Endothelial cell of umbilical vein (primary cell): ENCODE measurements around the gene SERPINF2.

Experiments
- EZH2 ChIP-seq: IDR thresholded peaks from 2 replicates; pipeline ENCODE4 v1.6.1; 2012; ENCODE audit warnings: borderline replicate concordance, low read depth, mild to moderate bottlenecking, moderate library complexity, low read length, inconsistent platforms; ENCODE audit not compliant: severe bottlenecking
- FOS ChIP-seq: IDR thresholded peaks from 2 replicates; pipeline ENCODE4 v1.6.1; 2011; ENCODE audit warnings: mild to moderate bottlenecking, low read length, moderate library complexity, borderline replicate concordance; ENCODE audit not compliant: insufficient read depth
- GATA2 ChIP-seq: IDR thresholded peaks from 2 replicates; pipeline ENCODE4 v1.7.0; 2011; ENCODE audit warnings: low read depth, mild to moderate bottlenecking, moderate library complexity, mixed read lengths, low read length; ENCODE audit not compliant: insufficient read length, insufficient read depth
- JUN ChIP-seq: IDR thresholded peaks from 2 replicates; pipeline ENCODE4 v1.6.1; 2011; ENCODE audit warnings: borderline replicate concordance, low read depth; ENCODE audit not compliant: insufficient read length, insufficient read depth
- MYC ChIP-seq: IDR thresholded peaks from one replicate; pipeline ENCODE4 v1.6.1; 2011; ENCODE audit warnings: mild to moderate bottlenecking, low read depth, low read length
- POLR2A ChIP-seq: IDR thresholded peaks from 2 replicates; pipeline ENCODE4 v1.6.1; 2012; ENCODE audit warnings: low read depth, mild to moderate bottlenecking, control low read depth, low read length
- POLR2AphosphoS5 ChIP-seq: IDR thresholded peaks from 2 replicates; pipeline ENCODE4 v1.6.1; 2012; ENCODE audit warnings: low read depth, mild to moderate bottlenecking, control low read depth, low read length, moderate library complexity; ENCODE audit not compliant: insufficient read depth
- TF ChIP-seq, protein P1 (sequence below), 2 donors: IDR thresholded peaks; 1 replicate in 1 of 2; 2 replicates in 1 of 2; pipeline ENCODE4 v1.5.1; 2011; ENCODE audit warnings: low read length in 2 of 2, mild to moderate bottlenecking in 2 of 2, moderate library complexity in 2 of 2, control low read depth in 1 of 2, inconsistent platforms in 1 of 2, low read depth in 1 of 2; ENCODE audit not compliant: insufficient read depth in 1 of 2; ENCODE audit errors: extremely low read depth in 1 of 2
- TF ChIP-seq, protein P2 (sequence below): IDR thresholded peaks from 2 replicates; pipeline ENCODE4 v1.6.1; 2011; ENCODE audit not compliant: insufficient read depth, insufficient read length

- TF ChIP-seq, protein P1, sequence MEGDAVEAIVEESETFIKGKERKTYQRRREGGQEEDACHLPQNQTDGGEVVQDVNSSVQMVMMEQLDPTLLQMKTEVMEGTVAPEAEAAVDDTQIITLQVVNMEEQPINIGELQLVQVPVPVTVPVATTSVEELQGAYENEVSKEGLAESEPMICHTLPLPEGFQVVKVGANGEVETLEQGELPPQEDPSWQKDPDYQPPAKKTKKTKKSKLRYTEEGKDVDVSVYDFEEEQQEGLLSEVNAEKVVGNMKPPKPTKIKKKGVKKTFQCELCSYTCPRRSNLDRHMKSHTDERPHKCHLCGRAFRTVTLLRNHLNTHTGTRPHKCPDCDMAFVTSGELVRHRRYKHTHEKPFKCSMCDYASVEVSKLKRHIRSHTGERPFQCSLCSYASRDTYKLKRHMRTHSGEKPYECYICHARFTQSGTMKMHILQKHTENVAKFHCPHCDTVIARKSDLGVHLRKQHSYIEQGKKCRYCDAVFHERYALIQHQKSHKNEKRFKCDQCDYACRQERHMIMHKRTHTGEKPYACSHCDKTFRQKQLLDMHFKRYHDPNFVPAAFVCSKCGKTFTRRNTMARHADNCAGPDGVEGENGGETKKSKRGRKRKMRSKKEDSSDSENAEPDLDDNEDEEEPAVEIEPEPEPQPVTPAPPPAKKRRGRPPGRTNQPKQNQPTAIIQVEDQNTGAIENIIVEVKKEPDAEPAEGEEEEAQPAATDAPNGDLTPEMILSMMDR (IDR thresholded peaks at IDR 0.05; ENCODE audit: extremely low read depth in 1 of 2, insufficient read depth in 1 of 2, low read depth in 1 of 2, low read length in 2 of 2): no peak
- TF ChIP-seq POLR2A: no peak
- no peak for TF ChIP-seq POLR2AphosphoS5
- TF ChIP-seq EZH2: no peak
- TF ChIP-seq MYC: no peak
- TF ChIP-seq GATA2: no peak
- TF ChIP-seq, protein P2, sequence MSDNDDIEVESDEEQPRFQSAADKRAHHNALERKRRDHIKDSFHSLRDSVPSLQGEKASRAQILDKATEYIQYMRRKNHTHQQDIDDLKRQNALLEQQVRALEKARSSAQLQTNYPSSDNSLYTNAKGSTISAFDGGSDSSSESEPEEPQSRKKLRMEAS: no peak
- no peak for TF ChIP-seq JUN
- no peak for TF ChIP-seq FOS
Observed at GRCh38 chr17:1693339-1693738, 49.3 kb upstream of the SERPINF2 start.
